HPDE6-E6E7 (cell line): ENCODE data around the gene TTC13.
"Not testable (repeated sequence)": the region's sequence is repeated elsewhere in the genome, so short reads cannot be mapped to it uniquely, and the experiment has no call there.

Experiments
- DNase-seq: peaks from one replicate; pipeline ENCODE4 v3.0.0; 2011; ENCODE audit warnings: missing footprints; ENCODE audit errors: extremely low spot score

Gene TTC13

GRCh38 chr1:230992100-230992774 is 13.6 kb upstream of the TTC13 start:
- no peak for DNase-seq

GRCh38 chr1:230987448-230987847 is 8.8 kb upstream of the TTC13 start:
- DNase-seq, result no peak

- peak; percentile 50 for DNase-seq
Observed at GRCh38 chr1:230986976-230987375, 8.3 kb upstream of the TTC13 start.

- no peak for DNase-seq
Observed at GRCh38 chr1:230985711-230986110, 7.0 kb upstream of the TTC13 start.

- not testable (repeated sequence) for DNase-seq
Observed at GRCh38 chr1:230984622-230985515, 6.2 kb upstream of the TTC13 start.

GRCh38 chr1:230983811-230984210 is 5.2 kb upstream of the TTC13 start:
- DNase-seq, result no peak

- no peak for DNase-seq
Observed at GRCh38 chr1:230982696-230983095, 4.0 kb upstream of the TTC13 start.

GRCh38 chr1:230979952-230980351 is 1.3 kb upstream of the TTC13 start:
- no peak for DNase-seq

- DNase-seq, result no peak
Observed at GRCh38 chr1:230979389-230979716, 692 bp upstream of the TTC13 start.

GRCh38 chr1:230977761-230978490 is 735 bp downstream of the TTC13 start:
- DNase-seq, result peak; percentile 6

- DNase-seq, result no peak
Observed at GRCh38 chr1:230976825-230977747, 1.6 kb downstream of the TTC13 start.

GRCh38 chr1:230976360-230976759 is 2.3 kb downstream of the TTC13 start:
- no peak for DNase-seq

- DNase-seq, result no peak
Observed at GRCh38 chr1:230975636-230976035, 3.0 kb downstream of the TTC13 start.

GRCh38 chr1:230972855-230973271 is 5.8 kb downstream of the TTC13 start:
- no peak for DNase-seq

GRCh38 chr1:230971771-230972170 is 6.9 kb downstream of the TTC13 start:
- DNase-seq, result no peak

- no peak for DNase-seq
Observed at GRCh38 chr1:230970432-230970831, 8.2 kb downstream of the TTC13 start.

- no peak for DNase-seq
Observed at GRCh38 chr1:230966358-230966873, 12.2 kb downstream of the TTC13 start.

GRCh38 chr1:230965535-230965934 is 13.1 kb downstream of the TTC13 start:
- no peak for DNase-seq

- DNase-seq, result no peak
Observed at GRCh38 chr1:230964896-230965295, 13.8 kb downstream of the TTC13 start.

GRCh38 chr1:230958370-230958769 is 20.3 kb downstream of the TTC13 start:
- no peak for DNase-seq

- no peak for DNase-seq
Observed at GRCh38 chr1:230957580-230957989, 21.1 kb downstream of the TTC13 start.
